ENCODE measurements around the gene BTBD9.

GRCh38 chr6:38460186-38460585, 179.5 kb downstream of the BTBD9 start:
- TF ChIP-seq POLR2A (IDR thresholded peaks at IDR 0.05) (no peak), CTCF (IDR thresholded peaks at IDR 0.05) (no peak)
